Heart left ventricle (tissue), 16 donors: ENCODE results near the gene ATP6V0E2. TPM values are rescaled to one million over a fixed set of nuclear protein-coding genes. Genes with fewer than 3 reads are reported as not detected.

Experiments
- ATAC-seq, 4 donors: fragments of 200-7000 bp; cut with Tn5 transposase; one replicate each; pipeline ENCODE4 v1.9.1; 2020 to 2022; ENCODE audit warnings: moderate library complexity in 4 of 4, mild to moderate bottlenecking in 3 of 4, moderate number of reproducible peaks in 1 of 4
- DNase-seq, 5 donors: peaks; one replicate each; pipeline ENCODE4 v3.0.0-alpha.2; 2020
- H3K27ac ChIP-seq, 12 donors: fragments of 200-600 bp; sonication (generic) in 4 of 12; one replicate each; pipeline versions ENCODE4 v1.5.0 to v1.8.0; 2016 to 2022; ENCODE audit warnings: mild to moderate bottlenecking in 2 of 12
- H3K27me3 ChIP-seq, 9 donors: fragments of 200-600 bp; sonication (generic) in 2 of 9; one replicate each; pipeline versions ENCODE4 v1.5.1 to v1.8.0; 2016 to 2022; ENCODE audit warnings: mild to moderate bottlenecking in 3 of 9
- H3K36me3 ChIP-seq, 9 donors: fragments of 200-600 bp; sonication (generic) in 2 of 9; one replicate each; pipeline versions ENCODE4 v1.5.0 to v1.8.0; 2018 to 2022; ENCODE audit warnings: mild to moderate bottlenecking in 2 of 9
- H3K4me1 ChIP-seq, 12 donors: fragments of 200-600 bp; sonication (generic) in 4 of 12; one replicate each; pipeline versions ENCODE4 v1.5.0 to v1.8.0; 2016 to 2022; ENCODE audit warnings: mild to moderate bottlenecking in 3 of 12
- H3K4me3 ChIP-seq, 12 donors: fragments of 200-600 bp; sonication (generic) in 4 of 12; one replicate each; pipeline versions ENCODE4 v1.5.0 to v1.8.0; 2017 to 2022; ENCODE audit warnings: mild to moderate bottlenecking in 9 of 12, moderate library complexity in 4 of 12
- H3K9me3 ChIP-seq, 12 donors: fragments of 200-600 bp; sonication (generic) in 4 of 12; one replicate each; pipeline versions ENCODE4 v1.5.0 to v1.8.0; 2016 to 2022; ENCODE audit warnings: mild to moderate bottlenecking in 1 of 12
- CTCF ChIP-seq, 12 donors: fragments of 200-600 bp; sonication (generic) in 4 of 12; IDR thresholded peaks; one replicate each; pipeline versions ENCODE4 v1.5.0 to v1.8.0; 2018 to 2022; ENCODE audit warnings: antibody characterized with exemption in 12 of 12, mild to moderate bottlenecking in 5 of 12
- POLR2A ChIP-seq, 2 donors: fragments of 450-650 bp; IDR thresholded peaks; one replicate each; pipeline ENCODE4 v1.6.1; 2017; ENCODE audit warnings: antibody characterized with exemption in 2 of 2, mild to moderate bottlenecking in 2 of 2, moderate library complexity in 2 of 2
- WGBS, 4 donors: extraction: QIAGEN DNeasy Blood & Tissue Kit in 2 of 4; methylation state at CpG; one replicate each; pipeline versions ENCODE4 v1.1.5 to v1.1.7; 2013 to 2018; 5-methylcytosine and 5-hydroxymethylcytosine counted together
- intact Hi-C, 10 donors: fragments of 100-400 bp; cut with DNase I; formaldehyde crosslinking; loops; one replicate each; pipeline versions ENCODE4 v1.11.1 to v1.14.2; 2022
- polyA plus RNA-seq, 2 donors: library from polyadenylated mRNA; stranded (reverse); fragments of 200-250 nt; gene quantifications; one replicate each; pipeline ENCODE4 v1.2.3, GENCODE V29; 2013
- total RNA-seq, 9 donors: library from RNA; depleted of rRNA in 2 of 9; stranded (reverse); fragments of >200 nt in 2 of 9; fragmentation: NEBNext Ultra II Directional in 3 of 9; extraction: Animal tissue kit (Norgen Biotek cat#: 25700) in 3 of 9; gene quantifications; one replicate each; pipeline versions ENCODE4 v1.1.0 to v1.2.4, GENCODE V29; 2016 to 2023
- donor health status: ischemic (EF 13 %, LVEDD 7.1; RV severe dilation, severe dysfunction).
- donor health status: healthy with polysubstance abuse.
- donor health status: DM: no; HTN: yes; CAD: no.
- donor health status: DM: no; HTN: no; CAD: no.
- donor health status: ischemic (EF 25% LVEDD 6.9; RV normal size, moderate dysfunction).
- donor health status: ischemic (EF 25% LVEDD 5.7; RV mildly dilated, moderate dysfunction).
- donor health status: healthy.
- donor health status: DM: yes; HTN: yes; CAD: no.
- donor health status: ischemic (EF 35%, LVEDD 5.7; RV mildly dilated, moderate dysfunction).
- donor health status: nonischemic (EF 11% LVEDD 7.7; RV severe dilation, severe dysfunction).
- donor health status: DM: yes; HTN: yes; CAD: no.
- donor health status: PGD.
- donor health status: ischemic (EF 29% LVEDD 5.4; RV normal size, mild dysfunction).
- donor health status: nonischemic (EF 23%, LVEDD 6.1; RV moderate dilation, normal function).

ATP6V0E2 gene
- total and polyA plus RNA-seq, 11 donors, result 39.0 to 137 (median 92.2) TPM

DNA sequence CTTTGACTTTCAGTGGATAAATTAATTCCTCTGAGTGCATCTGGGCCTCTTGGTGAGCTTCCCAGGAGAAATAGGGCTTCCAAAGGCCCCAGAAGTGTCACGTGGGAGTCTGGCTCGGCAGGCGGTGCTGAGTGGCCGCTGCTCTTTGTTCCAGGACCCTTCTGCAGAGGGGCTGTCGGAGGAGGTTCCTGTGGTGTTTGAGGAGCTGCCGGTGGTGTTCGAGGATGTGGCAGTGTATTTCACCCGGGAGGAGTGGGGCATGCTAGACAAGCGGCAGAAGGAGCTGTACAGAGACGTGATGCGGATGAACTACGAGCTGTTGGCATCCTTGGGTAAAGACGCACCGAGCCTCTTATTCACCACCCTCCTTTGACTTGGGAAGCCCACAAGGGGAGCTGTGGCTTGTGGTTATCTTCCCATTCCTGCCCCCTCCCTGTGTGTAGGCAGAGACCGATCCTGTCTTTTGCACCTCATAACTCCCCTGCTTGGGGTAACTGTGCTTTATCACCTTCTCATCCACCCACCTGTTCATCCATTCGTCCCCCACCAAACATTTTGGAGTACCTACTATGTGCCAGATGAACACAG, 23.7 kb upstream of the ATP6V0E2 start:
- ATAC-seq, result no peak
- 84 to 86% (median 85%) methylated on average over 16 of the region's 16 CpGs for WGBS, 4 donors
- peaks cover 0 to 70% (median 33%) of the 10 kb centered on the region in 9 donors for H3K36me3 ChIP-seq
- H3K27ac ChIP-seq, result no peak overlapping the region
- intact Hi-C loops, result no loop called here
- no peak for TF ChIP-seq POLR2A (IDR thresholded peaks at IDR 0.05)
- no peak for TF ChIP-seq CTCF (IDR thresholded peaks at IDR 0.05)
- peaks cover 0 to 9% (median 5%) of the 10 kb centered on the region in 12 donors for H3K4me1 ChIP-seq
- no peaks in the 10 kb centered on the region for H3K27me3 ChIP-seq
- DNase-seq, result peak in 1 of 5 donors; percentile 11
- H3K4me3 ChIP-seq, result no peak overlapping the region
- H3K9me3 ChIP-seq, result no peaks in the 10 kb centered on the region

- Histone ChIP-seq H3K27me3 (no peaks in the 10 kb centered on the region), H3K4me3 (no peak overlapping the region), H3K27ac (no peak overlapping the region), H3K9me3 (no peaks in the 10 kb centered on the region), H3K36me3 (peaks cover 0 to 65% (median 33%) of the 10 kb centered on the region in 9 donors), H3K4me1 (peaks cover 0 to 15% (median 6%) of the 10 kb centered on the region in 12 donors)
- DNase-seq (peak in 1 of 5 donors; percentile 19), ATAC-seq (no peak)
- intact Hi-C loops, result no loop called here
- 63 to 78% (median 67%) methylated on average over 4 of the region's 4 CpGs for WGBS, 4 donors
- TF ChIP-seq CTCF (IDR thresholded peaks at IDR 0.05) (no peak), POLR2A (IDR thresholded peaks at IDR 0.05) (no peak)
Observed at GRCh38 chr7:149850716-149851115, 23.1 kb upstream of the ATP6V0E2 start.

- no peaks in the 10 kb centered on the region for H3K27me3 ChIP-seq
- DNase-seq (no peak), ATAC-seq (no peak)
- intact Hi-C loops, result no loop called here
- H3K27ac ChIP-seq, result no peak overlapping the region
- 91 to 95% (median 92%) methylated on average over 9 of the region's 9 CpGs for WGBS, 4 donors
- H3K9me3 ChIP-seq, result no peaks in the 10 kb centered on the region
- H3K4me3 ChIP-seq, result no peak overlapping the region
- TF ChIP-seq POLR2A (IDR thresholded peaks at IDR 0.05) (no peak), CTCF (IDR thresholded peaks at IDR 0.05) (no peak)
- peaks cover 0 to 21% (median 7%) of the 10 kb centered on the region in 12 donors for H3K4me1 ChIP-seq
- H3K36me3 ChIP-seq, result peaks cover 0 to 59% (median 33%) of the 10 kb centered on the region in 9 donors
Observed at GRCh38 chr7:149851449-149851848, 22.3 kb upstream of the ATP6V0E2 start.

- Histone ChIP-seq H3K36me3 (peaks cover 0 to 45% (median 22%) of the 10 kb centered on the region in 9 donors), H3K4me1 (peaks cover 0 to 21% (median 7%) of the 10 kb centered on the region in 12 donors), H3K4me3 (no peak overlapping the region), H3K27ac (no peak overlapping the region), H3K27me3 (no peaks in the 10 kb centered on the region), H3K9me3 (no peaks in the 10 kb centered on the region)
- no peak for TF ChIP-seq POLR2A (IDR thresholded peaks at IDR 0.05)
- no peak for TF ChIP-seq CTCF (IDR thresholded peaks at IDR 0.05)
- no peak for DNase-seq
- 94 to 96% (median 96%) methylated on average over 9 of the region's 9 CpGs for WGBS, 4 donors
- no peak for ATAC-seq
- intact Hi-C loops, result no loop called here
Observed at GRCh38 chr7:149853157-149853556, 20.6 kb upstream of the ATP6V0E2 start.
